ENCODE results near the gene KCNH6. TPM values are rescaled to one million over a fixed set of nuclear protein-coding genes. Genes with fewer than 3 reads are reported as not detected.

The KCNH6 gene
- total RNA-seq, 6 donors from 2014 or later = 0.22 to 4.2 (median 0.31) TPM; not detected in 2

DNA sequence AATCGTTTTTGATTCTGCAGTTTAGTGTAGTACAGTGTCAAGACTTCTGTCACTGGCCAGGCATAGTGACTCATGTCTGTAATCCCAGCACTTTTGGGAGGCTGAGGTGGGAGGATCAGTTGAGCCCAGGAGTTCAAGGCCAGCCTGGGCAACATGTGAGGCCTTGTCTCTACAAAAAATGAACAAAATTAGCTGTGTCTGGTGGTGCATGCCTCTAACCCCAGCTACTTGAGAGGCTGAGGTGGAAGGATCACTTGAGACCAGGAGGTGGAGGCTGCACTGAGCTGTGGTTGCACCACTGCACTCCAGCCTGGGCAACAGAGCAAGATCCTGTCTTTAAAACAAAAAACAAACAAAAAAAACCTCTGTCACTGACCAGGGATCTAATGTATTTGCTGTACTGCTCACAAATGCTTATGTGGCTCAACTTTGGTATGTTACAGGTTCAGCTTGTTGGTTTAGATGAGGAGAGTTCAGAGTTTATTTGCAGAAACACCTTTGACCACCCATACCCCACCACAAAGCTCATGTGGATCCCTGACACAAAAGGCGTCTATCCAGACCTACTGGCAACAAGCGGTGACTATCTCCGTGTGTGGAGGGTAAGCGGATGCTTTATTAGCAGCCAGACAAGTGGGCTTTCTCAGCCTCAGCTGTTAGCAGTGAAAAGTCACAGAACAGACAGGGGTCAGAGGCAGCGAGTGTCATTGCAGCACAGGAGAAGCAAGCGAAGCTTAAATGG is 55.0 kb downstream of the KCNH6 start:
- peak overlapping the region in 1 of 4 donors; percentile 30 for H3K27ac ChIP-seq
- 89 to 90% methylated on average over 6 to 7 of the region's 7 CpGs for WGBS, 2 donors
- no peak for ATAC-seq (ENCODE audit: low FRiP score in 2 of 2)
- no peak for DNase-seq
- TF ChIP-seq, protein P1, sequence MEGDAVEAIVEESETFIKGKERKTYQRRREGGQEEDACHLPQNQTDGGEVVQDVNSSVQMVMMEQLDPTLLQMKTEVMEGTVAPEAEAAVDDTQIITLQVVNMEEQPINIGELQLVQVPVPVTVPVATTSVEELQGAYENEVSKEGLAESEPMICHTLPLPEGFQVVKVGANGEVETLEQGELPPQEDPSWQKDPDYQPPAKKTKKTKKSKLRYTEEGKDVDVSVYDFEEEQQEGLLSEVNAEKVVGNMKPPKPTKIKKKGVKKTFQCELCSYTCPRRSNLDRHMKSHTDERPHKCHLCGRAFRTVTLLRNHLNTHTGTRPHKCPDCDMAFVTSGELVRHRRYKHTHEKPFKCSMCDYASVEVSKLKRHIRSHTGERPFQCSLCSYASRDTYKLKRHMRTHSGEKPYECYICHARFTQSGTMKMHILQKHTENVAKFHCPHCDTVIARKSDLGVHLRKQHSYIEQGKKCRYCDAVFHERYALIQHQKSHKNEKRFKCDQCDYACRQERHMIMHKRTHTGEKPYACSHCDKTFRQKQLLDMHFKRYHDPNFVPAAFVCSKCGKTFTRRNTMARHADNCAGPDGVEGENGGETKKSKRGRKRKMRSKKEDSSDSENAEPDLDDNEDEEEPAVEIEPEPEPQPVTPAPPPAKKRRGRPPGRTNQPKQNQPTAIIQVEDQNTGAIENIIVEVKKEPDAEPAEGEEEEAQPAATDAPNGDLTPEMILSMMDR (IDR thresholded peaks at IDR 0.05) = no peak
- TF ChIP-seq POLR2AphosphoS5 (IDR thresholded peaks at IDR 0.05) (no peak), EP300 (IDR thresholded peaks at IDR 0.05) (no peak), POLR2A (IDR thresholded peaks at IDR 0.05) (no peak)
- H3K4me1 ChIP-seq = peaks cover 4 to 12% (median 7%) of the 10 kb centered on the region in 4 donors
- no peaks in the 10 kb centered on the region for H3K9me3 ChIP-seq
- peaks cover 7 to 35% (median 24%) of the 10 kb centered on the region in 4 donors for H3K36me3 ChIP-seq
- no peak overlapping the region for H3K4me3 ChIP-seq
- no peaks in the 10 kb centered on the region for H3K27me3 ChIP-seq

DNA sequence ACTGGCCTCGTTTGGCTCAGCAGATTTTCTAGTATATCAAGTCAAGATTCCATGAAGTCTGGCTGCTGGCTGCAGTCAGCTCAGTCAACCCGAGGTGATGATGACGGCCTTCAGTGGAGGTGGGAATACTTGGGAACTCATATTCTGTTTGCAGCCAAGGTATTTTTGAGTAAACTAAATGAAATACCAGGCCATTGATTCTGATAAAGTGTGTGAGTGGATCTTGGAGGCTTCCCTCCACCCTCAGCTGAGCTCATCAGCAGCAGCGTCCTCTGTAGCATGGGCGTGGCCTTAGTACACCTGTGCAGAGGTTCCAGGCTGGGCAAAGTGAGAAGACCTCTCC is 55.6 kb downstream of the KCNH6 start:
- H3K27me3 ChIP-seq = no peaks in the 10 kb centered on the region
- no peaks in the 10 kb centered on the region for H3K9me3 ChIP-seq
- no peak overlapping the region for H3K4me3 ChIP-seq
- DNase-seq (no peak), ATAC-seq (ENCODE audit: low FRiP score in 2 of 2) (peak in 1 of 2 donors; percentile 31)
- peaks cover 4 to 12% (median 7%) of the 10 kb centered on the region in 4 donors for H3K4me1 ChIP-seq
- peaks cover 11 to 40% (median 30%) of the 10 kb centered on the region in 4 donors for H3K36me3 ChIP-seq
- H3K27ac ChIP-seq = peak overlapping the region in 1 of 4 donors; percentile 55
- no peak for TF ChIP-seq POLR2A (IDR thresholded peaks at IDR 0.05)
- no peak for TF ChIP-seq EP300 (IDR thresholded peaks at IDR 0.05)
- TF ChIP-seq, protein P1 (IDR thresholded peaks at IDR 0.05) = no peak
- TF ChIP-seq POLR2AphosphoS5 (IDR thresholded peaks at IDR 0.05) = no peak
- 69 to 76% methylated on average over 5 of the region's 5 CpGs for WGBS, 2 donors

DNA sequence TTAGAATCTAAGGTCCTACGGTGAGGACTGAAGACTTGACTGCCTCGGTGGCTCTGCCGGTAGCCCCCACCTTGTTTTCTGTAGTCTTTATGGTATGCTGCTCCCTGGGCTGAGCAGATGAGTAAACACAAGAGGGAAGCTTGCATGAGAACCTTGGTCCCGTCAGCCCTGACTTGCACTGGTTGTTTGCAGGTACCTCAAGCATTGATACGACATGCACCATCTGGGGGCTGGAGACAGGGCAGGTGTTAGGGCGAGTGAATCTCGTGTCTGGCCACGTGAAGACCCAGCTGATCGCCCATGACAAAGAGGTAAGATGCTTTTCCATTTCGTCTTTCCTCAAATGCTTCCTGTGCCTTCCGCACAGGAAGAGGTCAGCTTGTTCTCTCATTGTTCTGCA is 56.5 kb downstream of the KCNH6 start:
- Histone ChIP-seq H3K27ac (peak overlapping the region in 2 of 4 donors; percentile 39 to 55), H3K4me3 (no peak overlapping the region), H3K36me3 (peaks cover 12 to 49% (median 37%) of the 10 kb centered on the region in 4 donors), H3K4me1 (peaks cover 4 to 12% (median 7%) of the 10 kb centered on the region in 4 donors), H3K27me3 (no peaks in the 10 kb centered on the region), H3K9me3 (no peaks in the 10 kb centered on the region)
- 62 to 72% methylated on average over 7 to 11 of the region's 11 CpGs for WGBS, 2 donors
- TF ChIP-seq POLR2A (IDR thresholded peaks at IDR 0.05) (no peak), EP300 (IDR thresholded peaks at IDR 0.05) (no peak), POLR2AphosphoS5 (IDR thresholded peaks at IDR 0.05) (no peak)
- TF ChIP-seq, protein P1 (IDR thresholded peaks at IDR 0.05) = no peak
- no peak for ATAC-seq (ENCODE audit: low FRiP score in 2 of 2)
- DNase-seq = no peak

DNA sequence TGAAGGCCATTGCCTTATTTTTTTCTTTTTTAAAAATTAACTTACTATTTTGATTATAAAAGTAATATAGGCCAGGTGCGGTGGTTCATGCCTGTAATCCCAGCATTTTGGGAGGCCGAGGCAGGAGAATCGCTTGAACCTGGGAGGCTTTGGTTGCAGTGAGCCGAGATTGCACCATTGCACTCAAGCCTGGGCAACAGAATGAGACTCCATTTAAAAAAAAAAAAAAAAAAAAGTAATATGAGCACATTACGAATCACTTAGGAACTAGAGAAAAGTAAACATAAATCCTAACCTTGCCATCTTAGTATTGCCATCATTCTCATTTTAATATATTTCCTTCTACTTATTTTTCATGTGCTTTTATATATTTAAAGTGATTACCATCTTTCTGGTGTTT is 64.6 kb downstream of the KCNH6 start:
- no peaks in the 10 kb centered on the region for H3K27me3 ChIP-seq
- 93 to 94% methylated on average over 5 of the region's 5 CpGs for WGBS, 2 donors
- no peak overlapping the region for H3K4me3 ChIP-seq
- no peaks in the 10 kb centered on the region for H3K9me3 ChIP-seq
- peaks cover 40 to 93% (median 76%) of the 10 kb centered on the region in 4 donors for H3K36me3 ChIP-seq
- no peak overlapping the region for H3K27ac ChIP-seq
- DNase-seq = no peak
- H3K4me1 ChIP-seq = no peaks in the 10 kb centered on the region
- TF ChIP-seq POLR2A (IDR thresholded peaks at IDR 0.05) = no peak
- TF ChIP-seq, protein P1 (IDR thresholded peaks at IDR 0.05) = no peak
- ATAC-seq (ENCODE audit: low FRiP score in 2 of 2) = no peak

DNA sequence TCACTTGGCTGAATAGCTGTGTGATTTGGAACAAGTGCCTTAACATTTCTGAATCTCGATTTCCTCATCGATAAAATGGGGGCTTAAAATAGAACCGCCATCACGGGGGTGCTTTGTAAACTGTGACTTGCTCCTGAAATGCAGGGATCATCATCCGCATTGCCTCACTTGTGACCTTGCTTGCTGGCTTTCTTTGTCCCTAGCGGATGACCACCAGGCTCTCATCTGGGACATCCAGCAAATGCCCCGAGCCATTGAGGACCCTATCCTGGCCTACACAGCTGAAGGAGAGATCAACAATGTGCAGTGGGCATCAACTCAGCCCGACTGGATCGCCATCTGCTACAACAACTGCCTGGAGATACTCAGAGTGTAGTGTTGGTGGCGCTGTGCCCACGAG is 65.6 kb downstream of the KCNH6 start:
- TF ChIP-seq POLR2A (IDR thresholded peaks at IDR 0.05) (no peak), EP300 (IDR thresholded peaks at IDR 0.05) (no peak), POLR2AphosphoS5 (IDR thresholded peaks at IDR 0.05) (no peak)
- TF ChIP-seq, protein P1 (IDR thresholded peaks at IDR 0.05) = no peak
- no peaks in the 10 kb centered on the region for H3K9me3 ChIP-seq
- WGBS, 2 donors = 88 to 89% methylated on average over 11 of the region's 11 CpGs
- H3K4me1 ChIP-seq = no peaks in the 10 kb centered on the region
- ATAC-seq (ENCODE audit: low FRiP score in 2 of 2) (no peak), DNase-seq (no peak)
- H3K27me3 ChIP-seq = no peaks in the 10 kb centered on the region
- H3K36me3 ChIP-seq = peaks cover 31 to 83% (median 69%) of the 10 kb centered on the region in 4 donors
- no peak overlapping the region for H3K4me3 ChIP-seq
- H3K27ac ChIP-seq = no peak overlapping the region
